Measurements from ENCODE around the gene TDP1. TPM values are rescaled to one million over a fixed set of nuclear protein-coding genes. Genes with fewer than 3 reads are reported as not detected.
"Not testable (repeated sequence)": the region's sequence is repeated elsewhere in the genome, so short reads cannot be mapped to it uniquely, and the experiment has no call there.

Gene TDP1
- total RNA-seq, 2 donors from 2014 or later: 12.0 to 18.2 TPM

DNA sequence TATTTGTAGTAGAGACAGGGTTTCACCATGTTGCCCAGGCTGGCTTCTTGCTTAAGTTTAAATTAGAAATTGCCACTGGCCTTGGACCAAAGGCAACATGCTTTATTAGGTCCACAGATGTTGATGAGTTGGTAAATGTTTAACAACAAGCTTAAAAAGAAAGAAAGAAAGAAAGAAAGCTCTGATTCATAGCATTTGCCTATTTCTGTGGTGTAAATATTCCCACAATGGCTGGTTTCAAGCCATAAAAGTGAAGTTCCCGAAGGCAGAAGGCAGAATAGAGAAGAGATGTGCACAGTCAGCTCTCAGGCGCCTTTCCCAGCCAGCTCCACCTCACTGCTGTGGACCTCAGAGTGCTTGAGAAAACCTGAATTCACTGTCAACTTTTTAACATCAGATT lies 132.4 kb downstream of the TDP1 start:
- Histone ChIP-seq H3K27ac (no peak overlapping the region), H3K4me3 (no peak overlapping the region), H3K36me3 (no peaks in the 10 kb centered on the region), H3K9me3 (no peaks in the 10 kb centered on the region), H3K27me3 (replicated peaks; ENCODE audit: insufficient read depth) (no peaks in the 10 kb centered on the region), H3K4me1 (replicated peaks) (no peaks in the 10 kb centered on the region)
- intact Hi-C loops (cut with DNase I): no loop called here
- 67% methylated on average over 2 of the region's 2 CpGs for WGBS
- DNase-seq (ENCODE audit: low spot score): no peak
- TF ChIP-seq, protein P1, sequence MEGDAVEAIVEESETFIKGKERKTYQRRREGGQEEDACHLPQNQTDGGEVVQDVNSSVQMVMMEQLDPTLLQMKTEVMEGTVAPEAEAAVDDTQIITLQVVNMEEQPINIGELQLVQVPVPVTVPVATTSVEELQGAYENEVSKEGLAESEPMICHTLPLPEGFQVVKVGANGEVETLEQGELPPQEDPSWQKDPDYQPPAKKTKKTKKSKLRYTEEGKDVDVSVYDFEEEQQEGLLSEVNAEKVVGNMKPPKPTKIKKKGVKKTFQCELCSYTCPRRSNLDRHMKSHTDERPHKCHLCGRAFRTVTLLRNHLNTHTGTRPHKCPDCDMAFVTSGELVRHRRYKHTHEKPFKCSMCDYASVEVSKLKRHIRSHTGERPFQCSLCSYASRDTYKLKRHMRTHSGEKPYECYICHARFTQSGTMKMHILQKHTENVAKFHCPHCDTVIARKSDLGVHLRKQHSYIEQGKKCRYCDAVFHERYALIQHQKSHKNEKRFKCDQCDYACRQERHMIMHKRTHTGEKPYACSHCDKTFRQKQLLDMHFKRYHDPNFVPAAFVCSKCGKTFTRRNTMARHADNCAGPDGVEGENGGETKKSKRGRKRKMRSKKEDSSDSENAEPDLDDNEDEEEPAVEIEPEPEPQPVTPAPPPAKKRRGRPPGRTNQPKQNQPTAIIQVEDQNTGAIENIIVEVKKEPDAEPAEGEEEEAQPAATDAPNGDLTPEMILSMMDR (IDR thresholded peaks at IDR 0.05): no peak
- TF ChIP-seq POLR2AphosphoS5 (IDR thresholded peaks at IDR 0.05) (no peak), POLR2A (IDR thresholded peaks at IDR 0.05) (no peak)

DNA sequence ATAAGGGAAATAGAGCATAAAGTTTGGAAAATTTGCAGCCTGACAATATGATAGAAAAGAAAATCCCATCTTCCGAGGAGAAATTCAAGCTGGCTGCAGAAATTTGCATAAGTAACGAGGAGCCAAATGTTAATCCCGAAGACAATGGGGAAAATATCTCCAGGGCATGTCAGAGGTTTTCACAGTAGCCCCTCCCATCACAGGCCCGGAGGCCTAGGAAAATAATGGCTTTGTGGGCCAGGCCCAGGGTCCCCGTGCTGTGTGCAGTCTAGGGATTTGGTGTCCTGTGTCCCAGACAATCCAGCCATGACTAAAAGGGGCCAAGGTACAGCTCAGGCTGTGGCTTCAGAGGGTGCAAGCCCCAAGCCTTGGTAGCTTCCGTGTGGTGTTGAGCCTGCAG lies 133.8 kb downstream of the TDP1 start:
- H3K27me3 ChIP-seq (replicated peaks; ENCODE audit: insufficient read depth); intact Hi-C loops (cut with DNase I); H3K36me3 ChIP-seq; H3K4me3 ChIP-seq; DNase-seq (ENCODE audit: low spot score); H3K4me1 ChIP-seq (replicated peaks); H3K27ac ChIP-seq; H3K9me3 ChIP-seq: not testable (repeated sequence)
- 61% methylated on average over 6 of the region's 6 CpGs for WGBS

- intact Hi-C loops (cut with DNase I): no loop called here
- no peak for DNase-seq (ENCODE audit: low spot score)
- WGBS: 21% methylated on average over 1 of the region's 1 CpG
- no peaks in the 10 kb centered on the region for H3K27me3 ChIP-seq (replicated peaks; ENCODE audit: insufficient read depth)
- no peaks in the 10 kb centered on the region for H3K4me1 ChIP-seq (replicated peaks)
- H3K36me3 ChIP-seq: no peaks in the 10 kb centered on the region
- no peak overlapping the region for H3K27ac ChIP-seq
- TF ChIP-seq, protein P1 (IDR thresholded peaks at IDR 0.05): no peak
- TF ChIP-seq POLR2AphosphoS5 (IDR thresholded peaks at IDR 0.05): no peak
- no peak for TF ChIP-seq POLR2A (IDR thresholded peaks at IDR 0.05)
- H3K4me3 ChIP-seq: no peak overlapping the region
- no peaks in the 10 kb centered on the region for H3K9me3 ChIP-seq
Observed at GRCh38 chr14:90091393-90091792, 135.7 kb downstream of the TDP1 start.

GRCh38 chr14:90093942-90094595 lies 138.3 kb downstream of the TDP1 start:
- H3K27me3 ChIP-seq (replicated peaks; ENCODE audit: insufficient read depth): no peaks in the 10 kb centered on the region
- no peak for DNase-seq (ENCODE audit: low spot score)
- no peaks in the 10 kb centered on the region for H3K9me3 ChIP-seq
- H3K4me1 ChIP-seq (replicated peaks): no peaks in the 10 kb centered on the region
- intact Hi-C loops (cut with DNase I): no loop called here
- no peak overlapping the region for H3K4me3 ChIP-seq
- H3K36me3 ChIP-seq: no peaks in the 10 kb centered on the region
- 80% methylated on average over 2 of the region's 2 CpGs for WGBS
- TF ChIP-seq POLR2AphosphoS5 (IDR thresholded peaks at IDR 0.05): no peak
- TF ChIP-seq, protein P1 (IDR thresholded peaks at IDR 0.05): no peak
- TF ChIP-seq POLR2A (IDR thresholded peaks at IDR 0.05): no peak
- H3K27ac ChIP-seq: no peak overlapping the region

Other genes starting within 250 kb of the TDP1 start
- gene EFCAB11, start 1.2 kb upstream of the TDP1 start, total RNA-seq: 1 to 10 TPM; 8.2 to 9.6 TPM
- gene KCNK13, start 106.1 kb downstream of the TDP1 start, total RNA-seq: 10 to 100 TPM in 1 of 2 donors, under 1 TPM in 1; 0.09 to 36.8 TPM

All from prostate gland (tissue), 2 donors.